HepG2 (cell line): ENCODE results near the gene S100A7. TPM values are rescaled to one million over a fixed set of nuclear protein-coding genes. Genes with fewer than 3 reads are reported as not detected.

Experiments used
- ATAC-seq: fragments of 200-7000 bp; cut with Tn5 transposase; 3 replicates; pipeline ENCODE4 v1.9.1; 2020; ENCODE audit warnings: mild to moderate bottlenecking, moderate library complexity
- BruUV-seq: library from RNA; stranded (reverse); fragments of 400-500 nt; replicated peaks from 2 replicates; lab custom pipeline; 2021; lab: Mats Ljungman, UMichigan
- CTCF ChIA-PET: fragments of 300-600 bp; formaldehyde crosslinking; extraction: SDS; loops from one replicate; lab custom pipeline; 2021; ENCODE audit warnings: low total read pairs, inconsistent platforms, low intra/inter-chr PET ratio; lab: Yijun Ruan, JAX
- POLR2A ChIA-PET: fragments of 350-600 bp; sonication (Branson Sonifier 250); formaldehyde crosslinking; loops from one replicate; lab custom pipeline; 2020; ENCODE audit warnings: antibody characterized with exemption, inconsistent platforms; lab: Yijun Ruan, JAX
- DNase-seq: peaks from one replicate; pipeline ENCODE4 v3.0.0-alpha.2; 2015; ENCODE audit warnings: low spot score
- FAIRE-seq: peaks from 3 replicates; lab custom pipeline; 2011; peaks lifted over from hg19 to GRCh38; lab: Jason Lieb, UNC
- H2AFZ ChIP-seq: one replicate; pipeline ENCODE4 v1.6.1; 2011; ENCODE audit warnings: low read length, inconsistent platforms
- H3K27ac ChIP-seq: fragments of 300-600 bp; 3 replicates; pipeline ENCODE4 v1.8.0; 2011; ENCODE audit warnings: mixed run types, mild to moderate bottlenecking, mixed read lengths, low read length, inconsistent platforms; ENCODE audit not compliant: insufficient read depth; ENCODE audit errors: extremely low read length
- H3K27me3 ChIP-seq, 2 experiments: fragments of 200-600 bp in 1 of 2; 2 replicates in 1 of 2; 3 replicates in 1 of 2; pipeline versions ENCODE4 v1.6.0 to v1.8.0; 2011; ENCODE audit warnings: low read length in 2 of 2, mild to moderate bottlenecking in 2 of 2, moderate library complexity in 2 of 2, inconsistent platforms in 1 of 2; ENCODE audit not compliant: insufficient read depth in 2 of 2, control insufficient read depth in 1 of 2
- H3K36me3 ChIP-seq, 2 experiments: fragments of 200-600 bp in 1 of 2; replicated peaks in 1 of 2; 2 replicates in 1 of 2; 3 replicates in 1 of 2; pipeline versions ENCODE4 v1.5.1 to v1.8.0; 2011; ENCODE audit warnings: low read length in 2 of 2, inconsistent platforms in 1 of 2; ENCODE audit not compliant: insufficient read depth in 2 of 2, control insufficient read depth in 1 of 2
- H3K4me1 ChIP-seq: 2 replicates; pipeline ENCODE4 v1.5.1; 2012; ENCODE audit warnings: low read length, inconsistent platforms; ENCODE audit not compliant: insufficient read depth
- H3K4me2 ChIP-seq: 2 replicates; pipeline ENCODE4 v1.6.0; 2011; ENCODE audit warnings: low read depth, low read length, inconsistent platforms
- H3K4me3 ChIP-seq, 3 experiments: fragments of 200-600 bp in 1 of 3; sonication (generic), shearing (Covaris generic) in 1 of 3; replicated peaks in 1 of 3; 2 replicates each; pipeline ENCODE4 v1.5.1; 2011 to 2016; ENCODE audit warnings: low read length in 3 of 3, inconsistent platforms in 2 of 3, low read depth in 2 of 3, mild to moderate bottlenecking in 2 of 3, control low read depth in 1 of 3, mixed read lengths in 1 of 3; ENCODE audit not compliant: insufficient read depth in 1 of 3
- H3K79me2 ChIP-seq: one replicate; pipeline ENCODE4 v1.6.1; 2011; ENCODE audit warnings: low read length, inconsistent platforms; ENCODE audit not compliant: insufficient read depth
- H3K9ac ChIP-seq: 2 replicates; pipeline ENCODE4 v1.6.0; 2011; ENCODE audit warnings: mild to moderate bottlenecking, low read depth, low read length, inconsistent platforms; ENCODE audit not compliant: insufficient read depth
- H3K9me3 ChIP-seq: 2 replicates; pipeline ENCODE4 v1.5.1; 2012; ENCODE audit warnings: mild to moderate bottlenecking, low read length
- H4K20me1 ChIP-seq: 2 replicates; pipeline ENCODE4 v1.6.0; 2011; ENCODE audit warnings: inconsistent platforms, mild to moderate bottlenecking, low read length, moderate library complexity; ENCODE audit not compliant: insufficient read depth
- NR1H2 ChIP-seq: sonication (generic); formaldehyde crosslinking; IDR thresholded peaks from 2 replicates; pipeline ENCODE4 v1.8.1; 2022; ENCODE audit warnings: low read depth, missing genetic modification reagents, borderline replicate concordance
- TCF7 ChIP-seq: sonication (generic); IDR thresholded peaks from 2 replicates; pipeline ENCODE4 v1.6.1; 2016; ENCODE audit warnings: antibody characterized with exemption, low read depth
- ZNF615 ChIP-seq: sonication (generic); formaldehyde crosslinking; IDR thresholded peaks from 2 replicates; pipeline ENCODE4 v1.5.0; 2020; ENCODE audit warnings: mild to moderate bottlenecking, missing genetic modification reagents, borderline replicate concordance
- WGBS: methylation state at CpG from one replicate; pipeline ENCODE4 v1.1.6; 2017; ENCODE audit warnings: low lambda C conversion rate; 5-methylcytosine and 5-hydroxymethylcytosine counted together
- in situ Hi-C: cut with HindIII; loops from 2 replicates; pipeline ENCODE4 v1.10.0; 2017; ENCODE audit warnings: low pct_unique_long_range_greater_than_20kb; ENCODE audit not compliant: extremely low pct_ligation_motif_present
- intact Hi-C: fragments of 100-400 bp; cut with micrococcal nuclease; formaldehyde crosslinking; loops from one replicate; pipeline ENCODE4 v1.10.0; 2022; ENCODE audit not compliant: unreplicated experiment
- polyA plus RNA-seq, 8 experiments: library from polyadenylated mRNA; depleted of rRNA in 3 of 8; stranded (reverse) in 7 of 8; unstranded in 1 of 8; fragments of >200 nt; fragmentation: Illumina TruSeq in 4 of 8; extraction: Trizol in 4 of 8; gene quantifications; 2 replicates each; pipeline versions ENCODE4 v1.2.1 to v1.2.3, GENCODE V29; 2011 to 2016; ENCODE audit warnings: low read depth in 4 of 8, missing spikeins in 1 of 8, mixed read lengths in 1 of 8; ENCODE audit not compliant: insufficient read depth in 1 of 8
- total RNA-seq, 5 experiments: library from RNA; depleted of rRNA; stranded (reverse); fragments of >200 nt; fragmentation: Illumina TruSeq; extraction: Trizol; gene quantifications; 2 replicates each; pipeline ENCODE4 v1.2.3, GENCODE V29; 2016; ENCODE audit warnings: low read depth in 1 of 5
- TF ChIP-seq, protein P1 (sequence below), 2 experiments: fragments of 450-650 bp in 1 of 2; sonication (generic) in 1 of 2; formaldehyde crosslinking in 1 of 2; IDR thresholded peaks; 2 replicates each; pipeline versions ENCODE4 v1.6.1 to v1.8.0; 2016 to 2022; ENCODE audit warnings: antibody characterized with exemption in 1 of 2, mild to moderate bottlenecking in 1 of 2, missing genetic modification reagents in 1 of 2
- TF ChIP-seq, protein P2 (sequence below): sonication (generic); formaldehyde crosslinking; IDR thresholded peaks from 2 replicates; pipeline ENCODE4 v1.9.0; 2021; ENCODE audit warnings: missing genetic modification reagents, borderline replicate concordance

Gene S100A7
- total and polyA plus RNA-seq, 2 of the 13 experiments (the other 11 are each of a cell fraction or from before 2014, with no cell fraction given), result not detected

DNA sequence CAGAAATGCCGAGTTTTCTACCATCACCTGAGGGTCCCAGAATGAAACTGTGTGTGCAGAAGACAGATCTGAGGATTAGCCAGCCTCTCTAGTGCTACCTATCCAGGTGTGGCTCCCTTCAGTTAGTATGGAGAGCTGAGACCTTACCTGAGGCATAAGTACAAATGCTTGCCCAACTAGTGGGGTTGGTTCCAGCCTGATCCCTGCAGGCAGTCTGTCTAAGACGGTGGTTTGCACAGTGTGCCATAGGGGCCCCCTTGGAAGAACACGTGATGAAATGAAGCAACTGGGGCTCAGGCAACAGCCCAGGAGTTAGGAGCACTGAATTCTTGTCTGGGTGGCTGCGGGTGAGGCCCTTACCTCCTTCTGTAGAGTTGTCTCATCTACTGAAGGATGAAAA is 28.5 kb downstream of the S100A7 start (continued):
- TF ChIP-seq, protein P1, sequence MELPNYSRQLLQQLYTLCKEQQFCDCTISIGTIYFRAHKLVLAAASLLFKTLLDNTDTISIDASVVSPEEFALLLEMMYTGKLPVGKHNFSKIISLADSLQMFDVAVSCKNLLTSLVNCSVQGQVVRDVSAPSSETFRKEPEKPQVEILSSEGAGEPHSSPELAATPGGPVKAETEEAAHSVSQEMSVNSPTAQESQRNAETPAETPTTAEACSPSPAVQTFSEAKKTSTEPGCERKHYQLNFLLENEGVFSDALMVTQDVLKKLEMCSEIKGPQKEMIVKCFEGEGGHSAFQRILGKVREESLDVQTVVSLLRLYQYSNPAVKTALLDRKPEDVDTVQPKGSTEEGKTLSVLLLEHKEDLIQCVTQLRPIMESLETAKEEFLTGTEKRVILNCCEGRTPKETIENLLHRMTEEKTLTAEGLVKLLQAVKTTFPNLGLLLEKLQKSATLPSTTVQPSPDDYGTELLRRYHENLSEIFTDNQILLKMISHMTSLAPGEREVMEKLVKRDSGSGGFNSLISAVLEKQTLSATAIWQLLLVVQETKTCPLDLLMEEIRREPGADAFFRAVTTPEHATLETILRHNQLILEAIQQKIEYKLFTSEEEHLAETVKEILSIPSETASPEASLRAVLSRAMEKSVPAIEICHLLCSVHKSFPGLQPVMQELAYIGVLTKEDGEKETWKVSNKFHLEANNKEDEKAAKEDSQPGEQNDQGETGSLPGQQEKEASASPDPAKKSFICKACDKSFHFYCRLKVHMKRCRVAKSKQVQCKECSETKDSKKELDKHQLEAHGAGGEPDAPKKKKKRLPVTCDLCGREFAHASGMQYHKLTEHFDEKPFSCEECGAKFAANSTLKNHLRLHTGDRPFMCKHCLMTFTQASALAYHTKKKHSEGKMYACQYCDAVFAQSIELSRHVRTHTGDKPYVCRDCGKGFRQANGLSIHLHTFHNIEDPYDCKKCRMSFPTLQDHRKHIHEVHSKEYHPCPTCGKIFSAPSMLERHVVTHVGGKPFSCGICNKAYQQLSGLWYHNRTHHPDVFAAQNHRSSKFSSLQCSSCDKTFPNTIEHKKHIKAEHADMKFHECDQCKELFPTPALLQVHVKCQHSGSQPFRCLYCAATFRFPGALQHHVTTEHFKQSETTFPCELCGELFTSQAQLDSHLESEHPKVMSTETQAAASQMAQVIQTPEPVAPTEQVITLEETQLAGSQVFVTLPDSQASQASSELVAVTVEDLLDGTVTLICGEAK (IDR thresholded peaks at IDR 0.05), result no peak
- TF ChIP-seq, protein P1 (CRISPR knock-in tag; IDR thresholded peaks at IDR 0.05), result no peak

DNA sequence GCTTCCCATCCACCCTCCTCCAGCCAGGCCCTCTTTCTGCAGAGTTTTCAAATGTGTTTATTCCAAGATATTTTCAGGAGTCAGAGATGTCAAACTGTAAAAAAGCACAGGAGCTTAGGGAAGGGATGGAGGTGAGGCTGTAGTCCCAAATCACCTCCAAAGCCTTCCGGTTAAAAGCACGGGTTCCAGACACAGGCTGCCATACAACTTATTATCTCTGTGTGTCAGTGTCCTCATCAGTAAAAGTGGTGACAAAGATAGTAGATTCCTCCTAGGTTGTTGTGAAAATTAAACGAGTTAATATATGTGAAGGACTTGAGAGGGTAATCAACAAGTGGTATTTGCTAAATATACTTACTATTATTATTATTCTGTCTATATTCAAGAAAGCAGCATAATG is 29.0 kb downstream of the S100A7 start:
- H3K36me3 ChIP-seq, result no peaks in the 10 kb centered on the region
- FAIRE-seq, result no peak
- no peaks in the 10 kb centered on the region for H3K9me3 ChIP-seq
- no peak overlapping the region for H3K4me3 ChIP-seq
- no peak for DNase-seq
- CTCF ChIA-PET, result no interaction called here
- no peak overlapping the region for H3K27ac ChIP-seq
- no peaks in the 10 kb centered on the region for H3K79me2 ChIP-seq
- H3K4me1 ChIP-seq, result no peaks in the 10 kb centered on the region
- POLR2A ChIA-PET, result no interaction called here
- intact Hi-C loops (no loop called here), in situ Hi-C loops (no loop called here)
- H3K4me2 ChIP-seq, result no peak overlapping the region
- H3K9ac ChIP-seq, result no peak overlapping the region
- no peaks in the 10 kb centered on the region for H4K20me1 ChIP-seq
- H3K27me3 ChIP-seq, result no peaks in the 10 kb centered on the region
- no TSS peak for BruUV-seq
- no peak overlapping the region for H2AFZ ChIP-seq
- WGBS, result 0% methylated on average over 3 of the region's 3 CpGs
- ATAC-seq, result no peak
- TF ChIP-seq NR1H2 (CRISPR knock-in tag) (no peak), TCF7 (no peak), ZNF615 (CRISPR knock-in tag) (no peak)
- TF ChIP-seq, protein P2, sequence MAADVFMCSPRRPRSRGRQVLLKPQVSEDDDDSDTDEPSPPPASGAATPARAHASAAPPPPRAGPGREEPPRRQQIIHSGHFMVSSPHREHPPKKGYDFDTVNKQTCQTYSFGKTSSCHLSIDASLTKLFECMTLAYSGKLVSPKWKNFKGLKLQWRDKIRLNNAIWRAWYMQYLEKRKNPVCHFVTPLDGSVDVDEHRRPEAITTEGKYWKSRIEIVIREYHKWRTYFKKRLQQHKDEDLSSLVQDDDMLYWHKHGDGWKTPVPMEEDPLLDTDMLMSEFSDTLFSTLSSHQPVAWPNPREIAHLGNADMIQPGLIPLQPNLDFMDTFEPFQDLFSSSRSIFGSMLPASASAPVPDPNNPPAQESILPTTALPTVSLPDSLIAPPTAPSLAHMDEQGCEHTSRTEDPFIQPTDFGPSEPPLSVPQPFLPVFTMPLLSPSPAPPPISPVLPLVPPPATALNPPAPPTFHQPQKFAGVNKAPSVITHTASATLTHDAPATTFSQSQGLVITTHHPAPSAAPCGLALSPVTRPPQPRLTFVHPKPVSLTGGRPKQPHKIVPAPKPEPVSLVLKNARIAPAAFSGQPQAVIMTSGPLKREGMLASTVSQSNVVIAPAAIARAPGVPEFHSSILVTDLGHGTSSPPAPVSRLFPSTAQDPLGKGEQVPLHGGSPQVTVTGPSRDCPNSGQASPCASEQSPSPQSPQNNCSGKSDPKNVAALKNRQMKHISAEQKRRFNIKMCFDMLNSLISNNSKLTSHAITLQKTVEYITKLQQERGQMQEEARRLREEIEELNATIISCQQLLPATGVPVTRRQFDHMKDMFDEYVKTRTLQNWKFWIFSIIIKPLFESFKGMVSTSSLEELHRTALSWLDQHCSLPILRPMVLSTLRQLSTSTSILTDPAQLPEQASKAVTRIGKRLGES, result no peak
